ENCODE measurements around the gene ADARB2.

- no peak for TF ChIP-seq CTCF (IDR thresholded peaks at IDR 0.05)
- no peak for TF ChIP-seq POLR2A (IDR thresholded peaks at IDR 0.05)
- TF ChIP-seq EP300 (IDR thresholded peaks at IDR 0.05; ENCODE audit: low read depth) = no peak
- TF ChIP-seq POLR2AphosphoS5 (IDR thresholded peaks at IDR 0.05) = no peak
These were observed 568.0 kb downstream of the ADARB2 start for GRCh38 chr10:1169186-1169885.
